OCI-LY7 (cell line): Measurements from ENCODE around the gene LPAR3. TPM values are rescaled to one million over a fixed set of nuclear protein-coding genes. Genes with fewer than 3 reads are reported as not detected.

ENCODE experiments used
- BruUV-seq: library from RNA; stranded (reverse); fragments of 400-500 nt; replicated peaks from 2 replicates; lab custom pipeline; 2021; lab: Mats Ljungman, UMichigan
- CTCF ChIA-PET: fragments of 300-600 bp; sonication (Branson Sonifier 250); formaldehyde crosslinking; loops from one replicate; lab custom pipeline; 2022; ENCODE audit warnings: antibody characterized with exemption; ENCODE audit not compliant: unreplicated experiment; lab: Charles Lee
- POLR2A ChIA-PET: fragments of 300-600 bp; sonication (Branson Sonifier 250); formaldehyde crosslinking; loops from one replicate; lab custom pipeline; 2022; ENCODE audit warnings: antibody characterized with exemption; lab: Charles Lee
- DNase-seq: peaks from one replicate; pipeline ENCODE4 v3.0.0-alpha.2; 2015; ENCODE audit warnings: low spot score
- H2AFZ ChIP-seq: fragments of 200-600 bp; sonication (generic), shearing (Covaris generic); 2 replicates; pipeline ENCODE4 v1.6.1; 2014; ENCODE audit warnings: mild to moderate bottlenecking, antibody characterized with exemption, low read length, moderate library complexity
- H3K27ac ChIP-seq: fragments of 200-600 bp; sonication (generic); 2 replicates; pipeline ENCODE4 v1.5.1; 2014; ENCODE audit warnings: mixed run types, low read depth, mild to moderate bottlenecking, moderate library complexity, low read length, inconsistent platforms; ENCODE audit not compliant: poor library complexity, severe bottlenecking
- H3K36me3 ChIP-seq: fragments of 200-600 bp; sonication (generic); 2 replicates; pipeline ENCODE4 v1.6.1; 2014; ENCODE audit warnings: mild to moderate bottlenecking, antibody characterized with exemption, low read length, moderate library complexity, mixed read lengths; ENCODE audit not compliant: insufficient read depth
- H3K4me1 ChIP-seq: fragments of 200-600 bp; sonication (generic); 2 replicates; pipeline ENCODE4 v1.5.1; 2014; ENCODE audit warnings: mild to moderate bottlenecking, low read length; ENCODE audit not compliant: insufficient read depth, poor library complexity, severe bottlenecking
- H3K4me2 ChIP-seq: fragments of 200-600 bp; sonication (generic); 2 replicates; pipeline ENCODE4 v1.6.1; 2014; ENCODE audit warnings: mild to moderate bottlenecking, low read length
- H3K4me3 ChIP-seq: fragments of 200-600 bp; sonication (generic); 2 replicates; pipeline ENCODE4 v1.5.1; 2014; ENCODE audit warnings: mild to moderate bottlenecking, low read depth, low read length; ENCODE audit not compliant: poor library complexity, severe bottlenecking
- H3K79me2 ChIP-seq: fragments of 200-600 bp; sonication (generic); 2 replicates; pipeline ENCODE4 v1.6.1; 2016; ENCODE audit warnings: low read depth, mild to moderate bottlenecking, low read length, moderate library complexity, mixed read lengths; ENCODE audit not compliant: insufficient read depth
- H3K9me2 ChIP-seq: fragments of 200-600 bp; sonication (generic); 2 replicates; pipeline ENCODE4 v1.6.1; 2016; ENCODE audit warnings: mild to moderate bottlenecking, low read length, mixed read lengths; ENCODE audit not compliant: insufficient read depth
- H3K9me3 ChIP-seq: fragments of 200-600 bp; sonication (generic); 2 replicates; pipeline ENCODE4 v1.6.1; 2014; ENCODE audit warnings: mild to moderate bottlenecking, mixed run types, low read length, mixed read lengths
- H4K20me1 ChIP-seq: fragments of 200-600 bp; sonication (generic); 2 replicates; pipeline ENCODE4 v1.6.1; 2014; ENCODE audit warnings: mild to moderate bottlenecking, antibody characterized with exemption, low read length, moderate library complexity, mixed read lengths; ENCODE audit not compliant: insufficient read depth
- CTCF ChIP-seq: fragments of 200-600 bp; sonication (generic); conservative IDR thresholded peaks from 2 replicates; pipeline ENCODE4 v1.5.1; 2014; ENCODE audit warnings: mild to moderate bottlenecking, antibody characterized with exemption, low read length, moderate library complexity, mixed read lengths
- EZH2phosphoT487 ChIP-seq: fragments of 200-600 bp; sonication (generic); IDR thresholded peaks from 2 replicates; pipeline ENCODE4 v1.6.1; 2018; ENCODE audit warnings: low read depth, borderline replicate concordance, mild to moderate bottlenecking, mixed run types, antibody characterized with exemption, low read length, moderate library complexity, mixed read lengths
- intact Hi-C: fragments of 100-400 bp; cut with micrococcal nuclease; formaldehyde crosslinking; loops from one replicate; pipeline ENCODE4 v1.10.0; 2022; ENCODE audit not compliant: unreplicated experiment
- total RNA-seq, 2 experiments: library from RNA; depleted of rRNA in 1 of 2; stranded (reverse); fragments of >200 nt in 1 of 2; shearing (Covaris generic) in 1 of 2; gene quantifications; 2 replicates each; pipeline ENCODE4 v1.2.3, GENCODE V29; 2014 to 2022

The LPAR3 gene
- total RNA-seq, 2 experiments from 2014 or later: not detected

DNA sequence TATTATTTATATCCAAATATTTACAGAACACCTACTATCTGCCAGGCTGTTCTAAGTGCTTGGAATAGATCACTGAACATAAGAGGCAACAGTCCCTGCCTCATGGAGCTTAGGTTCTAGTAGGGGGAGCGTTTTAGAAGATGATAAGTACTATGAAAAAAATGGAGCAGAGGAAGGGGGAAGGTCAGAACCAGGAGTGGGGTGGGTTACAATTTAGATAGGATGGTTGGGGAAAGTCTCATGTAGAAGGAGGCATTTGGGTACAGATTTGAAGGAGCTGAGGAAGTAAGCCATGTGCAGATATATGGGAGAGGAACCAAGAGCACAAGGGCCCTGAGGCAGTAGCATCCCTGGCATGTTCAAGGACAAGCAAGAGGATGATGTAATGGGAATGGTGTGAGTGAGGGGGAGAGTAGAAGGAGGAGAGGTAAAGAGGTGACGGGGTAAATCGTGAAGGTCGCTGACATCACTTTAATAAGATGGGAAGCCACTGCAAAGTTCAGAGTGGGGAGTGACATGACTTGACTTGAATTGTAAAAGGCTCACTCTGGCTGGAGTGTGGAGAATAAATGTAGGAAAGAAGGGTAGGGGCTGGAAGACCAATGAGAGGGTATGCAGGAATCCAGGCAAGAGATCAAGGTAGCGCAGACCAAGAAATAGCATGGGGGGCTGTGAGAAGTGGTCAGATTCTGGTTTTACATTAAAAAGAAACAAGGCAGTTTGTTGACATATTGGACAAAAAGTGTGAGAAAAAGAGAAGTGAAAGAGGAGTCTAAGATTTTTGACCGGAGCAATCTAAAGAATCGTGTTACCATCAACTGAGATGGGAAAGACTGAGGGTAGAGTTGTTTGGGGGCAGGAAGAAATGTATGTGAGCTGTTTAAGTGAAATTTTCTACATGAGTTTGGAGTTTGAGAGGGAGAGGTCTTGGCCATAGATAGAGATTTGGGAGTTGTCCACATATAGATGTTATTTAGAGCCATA is 92.6 kb downstream of the LPAR3 start:
- TF ChIP-seq EZH2phosphoT487 (no peak), CTCF (no peak)
- DNase-seq: no peak
- Histone ChIP-seq H3K9me2 (no peaks in the 10 kb centered on the region), H4K20me1 (no peaks in the 10 kb centered on the region), H3K9me3 (no peaks in the 10 kb centered on the region), H3K79me2 (no peaks in the 10 kb centered on the region), H3K36me3 (no peaks in the 10 kb centered on the region), H3K4me1 (no peaks in the 10 kb centered on the region), H2AFZ (no peak overlapping the region), H3K4me2 (no peak overlapping the region), H3K4me3 (no peak overlapping the region), H3K27ac (no peak overlapping the region)
- intact Hi-C loops: no loop called here
- POLR2A ChIA-PET: interaction anchor here (0.6 kb wide), 1 partner anchor 12 kb away, joined by 4 read pairs; no protein-coding TSS in a partner anchor
- no TSS peak for BruUV-seq
- CTCF ChIA-PET: no interaction called here

- H3K9me2 ChIP-seq: no peaks in the 10 kb centered on the region
- POLR2A ChIA-PET: no interaction called here
- TF ChIP-seq EZH2phosphoT487 (no peak), CTCF (no peak)
- H3K36me3 ChIP-seq: no peaks in the 10 kb centered on the region
- CTCF ChIA-PET: no interaction called here
- H2AFZ ChIP-seq: no peak overlapping the region
- no peaks in the 10 kb centered on the region for H3K4me1 ChIP-seq
- H4K20me1 ChIP-seq: no peaks in the 10 kb centered on the region
- no peak overlapping the region for H3K4me3 ChIP-seq
- no peak for DNase-seq
- H3K4me2 ChIP-seq: no peak overlapping the region
- intact Hi-C loops: no loop called here
- H3K9me3 ChIP-seq: no peaks in the 10 kb centered on the region
- BruUV-seq: no TSS peak
- H3K79me2 ChIP-seq: no peaks in the 10 kb centered on the region
- no peak overlapping the region for H3K27ac ChIP-seq
These were observed 95.4 kb downstream of the LPAR3 start for GRCh38 chr1:84797603-84798002.
